SK-N-MC (cell line): ENCODE results near the gene NAIP.
"Not testable (repeated sequence)": the region's sequence is repeated elsewhere in the genome, so short reads cannot be mapped to it uniquely, and the experiment has no call there.

Source experiments
- DNase-seq: peaks from one replicate; pipeline ENCODE4 v3.0.0-alpha.2; 2011; ENCODE audit warnings: low read depth, low spot score
- H3K27ac ChIP-seq: fragments of 200-600 bp; sonication (generic); 2 replicates; pipeline ENCODE4 v1.5.1; 2016; ENCODE audit warnings: mixed run types
- H3K36me3 ChIP-seq: fragments of 200-600 bp; sonication (generic); 2 replicates; pipeline ENCODE4 v1.6.1; 2017; ENCODE audit warnings: antibody characterized with exemption, low read length, mixed read lengths; ENCODE audit not compliant: insufficient read depth
- H3K4me3 ChIP-seq: fragments of 200-600 bp; sonication (generic); 2 replicates; pipeline ENCODE4 v1.5.1; 2016
- H3K9ac ChIP-seq: fragments of 200-600 bp; sonication (generic); 2 replicates; pipeline ENCODE4 v1.8.0; 2017; ENCODE audit warnings: mixed run types, mixed read lengths; ENCODE audit not compliant: insufficient read length
- H3K9me3 ChIP-seq: fragments of 200-600 bp; sonication (generic); 2 replicates; pipeline ENCODE4 v1.6.1; 2017; ENCODE audit warnings: low read depth, mild to moderate bottlenecking, antibody characterized with exemption, low read length, moderate library complexity, mixed read lengths
- EZH2 ChIP-seq: fragments of 200-600 bp; sonication (generic); IDR thresholded peaks from one replicate; pipeline ENCODE4 v1.6.1; 2017; ENCODE audit warnings: antibody characterized with exemption
- FOXP2 ChIP-seq: optimal IDR thresholded peaks from 2 replicates; pipeline ENCODE3; 2011; ENCODE audit warnings: mild to moderate bottlenecking, moderate library complexity; ENCODE audit not compliant: insufficient read depth; ENCODE audit errors: extremely low read length, control extremely low read depth
- POLR2AphosphoS5 ChIP-seq: IDR thresholded peaks from 2 replicates; pipeline ENCODE4 v1.6.1; 2012; ENCODE audit warnings: mild to moderate bottlenecking, low read depth, low read length, borderline replicate concordance

The NAIP gene

GRCh38 chr5:71013575-71013974, 11.6 kb downstream of the NAIP start:
- TF ChIP-seq FOXP2 (no peak), POLR2AphosphoS5 (no peak), EZH2 (no peak)
- Histone ChIP-seq H3K9ac (no peak overlapping the region), H3K36me3 (no peaks in the 10 kb centered on the region), H3K9me3 (no peaks in the 10 kb centered on the region), H3K4me3 (no peak overlapping the region), H3K27ac (no peak overlapping the region)
- no peak for DNase-seq

GRCh38 chr5:71011194-71011792, 13.8 kb downstream of the NAIP start:
- Histone ChIP-seq H3K36me3 (no peaks in the 10 kb centered on the region), H3K9ac (no peak overlapping the region), H3K4me3 (no peak overlapping the region), H3K9me3 (no peaks in the 10 kb centered on the region), H3K27ac (no peak overlapping the region)
- TF ChIP-seq POLR2AphosphoS5 = no peak
- TF ChIP-seq EZH2 = no peak
- TF ChIP-seq FOXP2 = no peak
- DNase-seq = no peak

- H3K9me3 ChIP-seq, H3K4me3 ChIP-seq, H3K9ac ChIP-seq, H3K36me3 ChIP-seq, H3K27ac ChIP-seq, DNase-seq: not testable (repeated sequence)
Measured at GRCh38 chr5:71006983-71007382, 18.2 kb downstream of the NAIP start.

DNA sequence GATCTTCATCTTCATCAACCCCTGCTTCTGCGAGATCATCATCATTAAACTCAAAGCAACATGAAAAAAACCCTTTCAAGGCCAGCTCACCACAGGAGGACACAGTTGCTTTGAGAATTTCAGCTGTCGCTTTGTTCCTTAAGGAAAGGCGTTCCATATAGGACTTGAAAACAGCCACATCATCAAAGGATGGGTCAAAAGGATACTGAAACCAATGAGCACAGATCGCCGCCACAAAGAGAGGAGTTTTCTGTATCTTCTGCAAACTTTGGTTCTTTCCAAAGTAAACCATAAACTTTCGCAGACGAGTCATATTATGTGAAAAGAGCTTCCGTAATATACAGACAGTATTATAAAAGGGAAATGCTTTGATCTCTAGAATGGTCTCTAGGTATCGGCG, 40.3 kb downstream of the NAIP start:
- H3K9me3 ChIP-seq, H3K9ac ChIP-seq, H3K36me3 ChIP-seq, H3K27ac ChIP-seq, H3K4me3 ChIP-seq, DNase-seq: not testable (repeated sequence)

GRCh38 chr5:70967220-70967619, 57.9 kb downstream of the NAIP start:
- not testable (repeated sequence) for H3K36me3 ChIP-seq, H3K9ac ChIP-seq, DNase-seq, H3K9me3 ChIP-seq, H3K27ac ChIP-seq, H3K4me3 ChIP-seq

DNA sequence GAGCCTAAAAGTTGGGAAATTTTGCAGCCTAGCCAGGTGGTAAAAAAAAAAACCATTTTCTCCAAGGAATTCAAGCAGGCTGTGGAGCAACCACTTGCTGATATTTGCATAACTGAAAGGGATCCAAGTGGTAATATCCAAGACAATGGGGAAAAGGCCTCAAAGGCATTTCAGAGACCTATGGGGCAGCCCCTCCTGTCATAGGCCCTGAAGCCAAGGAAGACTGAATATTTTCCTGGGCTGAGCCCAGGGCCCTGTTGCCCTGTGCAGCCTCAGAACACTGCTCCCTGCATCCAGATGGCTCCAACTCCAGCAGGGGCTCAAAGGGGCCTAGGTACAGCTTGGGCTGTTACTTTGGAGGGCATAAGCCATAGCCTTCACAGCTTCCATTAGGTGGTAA, 60.6 kb downstream of the NAIP start:
- not testable (repeated sequence) for H3K4me3 ChIP-seq, H3K9ac ChIP-seq, H3K36me3 ChIP-seq, DNase-seq, H3K9me3 ChIP-seq, H3K27ac ChIP-seq

GRCh38 chr5:70953068-70953467, 72.1 kb downstream of the NAIP start:
- not testable (repeated sequence) for H3K27ac ChIP-seq, H3K4me3 ChIP-seq, H3K9me3 ChIP-seq, DNase-seq, H3K36me3 ChIP-seq, H3K9ac ChIP-seq

- H3K4me3 ChIP-seq, H3K9ac ChIP-seq, H3K36me3 ChIP-seq, H3K27ac ChIP-seq, H3K9me3 ChIP-seq, DNase-seq: not testable (repeated sequence)
Measured at GRCh38 chr5:70932560-70932959, 92.6 kb downstream of the NAIP start.

DNA sequence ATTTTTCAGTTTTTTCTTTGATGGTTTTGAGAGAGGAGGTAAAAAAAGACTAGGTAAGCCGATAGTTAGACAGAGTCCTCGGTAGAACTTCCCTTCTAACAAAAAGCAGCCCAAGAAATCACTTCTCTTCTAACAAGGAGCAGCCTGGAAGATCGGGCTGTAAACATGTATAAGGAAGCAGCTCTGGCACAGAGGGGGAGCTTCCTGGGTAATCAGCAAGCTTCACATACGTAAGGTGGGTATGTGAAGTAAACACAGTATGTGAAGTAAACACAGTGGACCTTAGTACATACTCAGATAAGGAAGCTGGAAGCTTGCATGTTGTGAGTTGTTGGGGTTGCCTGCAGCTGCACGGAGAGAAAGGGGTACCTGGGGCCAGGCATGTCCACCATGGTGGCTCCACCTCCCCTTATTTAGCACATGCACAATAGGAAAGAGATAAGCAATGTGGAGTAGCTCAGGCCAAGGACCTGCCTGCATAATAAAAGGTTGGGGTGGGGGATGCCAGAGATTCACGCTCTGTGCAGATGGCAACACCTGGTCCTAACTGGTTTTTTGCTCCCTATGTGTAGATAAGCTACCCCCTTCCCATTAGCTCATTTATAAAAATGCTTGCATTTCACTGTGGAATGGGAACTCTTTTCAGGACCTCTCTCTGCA, 93.3 kb downstream of the NAIP start:
- H3K9me3 ChIP-seq, H3K36me3 ChIP-seq, H3K27ac ChIP-seq, DNase-seq, H3K9ac ChIP-seq, H3K4me3 ChIP-seq: not testable (repeated sequence)

DNA sequence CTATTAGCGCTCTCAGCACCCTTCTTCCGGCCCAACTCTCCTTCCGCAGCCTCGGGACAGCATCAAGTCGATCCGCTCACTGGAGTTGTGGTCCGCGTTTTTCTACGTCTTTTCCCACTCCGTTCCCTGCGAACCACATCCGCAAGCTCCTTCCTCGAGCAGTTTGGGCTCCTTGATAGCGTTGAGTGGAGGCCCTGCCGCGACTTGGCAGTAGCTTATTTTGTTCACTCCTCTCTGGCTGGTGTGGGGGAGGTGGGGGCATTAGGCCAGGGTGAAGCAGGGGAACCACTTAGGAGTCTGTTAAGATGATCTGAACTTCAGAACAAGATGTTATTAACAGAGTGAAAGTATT, 100.0 kb downstream of the NAIP start:
- not testable (repeated sequence) for H3K36me3 ChIP-seq, H3K9ac ChIP-seq, H3K27ac ChIP-seq, DNase-seq, H3K4me3 ChIP-seq, H3K9me3 ChIP-seq
